GM06990 (cell line): ENCODE measurements around the gene TMEM183A.

ENCODE experiments used
- DNase-seq: peaks from one replicate; pipeline ENCODE4 v3.0.0-alpha.2; 2011; ENCODE audit not compliant: insufficient read length; ENCODE audit errors: extremely low read depth
- H3K27me3 ChIP-seq: replicated peaks from 2 replicates; pipeline ENCODE4 v1.6.0; 2011; ENCODE audit warnings: low read length; ENCODE audit not compliant: control insufficient read depth, insufficient read depth
- H3K36me3 ChIP-seq: 2 replicates; pipeline ENCODE4 v1.5.1; 2011; ENCODE audit warnings: low read length; ENCODE audit not compliant: control insufficient read depth, insufficient read depth
- H3K4me3 ChIP-seq: replicated peaks from 2 replicates; pipeline ENCODE4 v1.5.1; 2011; ENCODE audit warnings: low read depth, mild to moderate bottlenecking, control low read depth, low read length
- CTCF ChIP-seq: IDR thresholded peaks from 2 replicates; pipeline ENCODE4 v1.5.1; 2011; ENCODE audit warnings: low read length, control low read depth, mild to moderate bottlenecking, inconsistent platforms; ENCODE audit not compliant: insufficient read depth, poor library complexity, severe bottlenecking

Gene TMEM183A

GRCh38 chr1:203049576-203050180, 42.5 kb downstream of the TMEM183A start:
- H3K36me3 ChIP-seq = no peaks in the 10 kb centered on the region

DNA sequence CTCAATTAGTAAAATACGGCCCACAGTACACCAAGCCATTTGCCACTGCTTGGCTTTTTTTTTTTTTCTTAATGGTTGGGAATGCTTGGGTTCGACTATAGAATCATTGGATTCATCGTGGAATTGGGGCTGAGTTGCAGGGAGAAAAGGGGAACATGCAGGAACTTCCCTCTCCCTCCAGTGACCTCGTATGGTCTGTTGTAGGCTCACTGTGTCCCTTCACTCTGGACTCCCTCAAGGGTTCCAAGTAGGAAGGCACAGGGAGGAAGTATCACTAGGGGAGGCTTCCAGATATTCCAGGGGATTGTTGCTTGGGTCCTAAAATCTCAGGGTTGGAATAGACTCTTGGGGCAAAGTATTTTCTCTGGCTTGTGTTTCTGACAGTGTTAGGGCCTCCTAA, 43.7 kb downstream of the TMEM183A start:
- no peaks in the 10 kb centered on the region for H3K36me3 ChIP-seq
- peaks cover 3% of the 10 kb centered on the region for H3K27me3 ChIP-seq
- TF ChIP-seq CTCF = no peak
- no peak overlapping the region for H3K4me3 ChIP-seq
- no peak for DNase-seq

More at GRCh38 chr1:203049576-203050180, 42.5 kb downstream of the TMEM183A start:
- DNase-seq = no peak
- Histone ChIP-seq H3K4me3 (no peak overlapping the region), H3K27me3 (peaks cover 3% of the 10 kb centered on the region)
- no peak for TF ChIP-seq CTCF

DNA sequence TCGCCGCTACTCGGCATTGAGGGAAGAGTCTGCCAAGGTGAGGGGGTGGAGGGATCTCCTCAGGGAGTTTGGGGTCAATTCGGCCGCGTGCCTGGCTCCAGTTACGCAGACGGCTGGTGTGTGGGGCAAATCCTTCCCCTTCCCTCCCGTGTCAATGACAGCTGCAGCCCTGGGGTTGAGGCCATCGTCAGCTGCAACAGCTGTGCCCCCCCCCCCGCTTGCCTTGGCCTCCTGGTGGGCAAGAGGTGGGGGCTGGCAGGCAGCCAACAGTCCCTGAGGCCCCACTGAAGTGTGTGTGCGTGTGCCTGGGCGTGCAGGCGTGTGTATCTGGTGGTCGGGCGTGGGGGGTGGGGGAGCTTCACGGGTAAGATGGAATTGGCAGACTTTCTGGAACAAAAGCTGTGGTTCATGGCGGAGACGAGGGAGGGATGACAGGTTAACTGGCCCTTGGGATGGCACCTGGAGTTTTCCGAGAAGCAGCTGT, 44.7 kb downstream of the TMEM183A start:
- TF ChIP-seq CTCF = no peak
- peaks cover 3% of the 10 kb centered on the region for H3K27me3 ChIP-seq
- H3K4me3 ChIP-seq = no peak overlapping the region
- H3K36me3 ChIP-seq = no peaks in the 10 kb centered on the region
- DNase-seq = no peak

- DNase-seq = no peak
- Histone ChIP-seq H3K36me3 (no peaks in the 10 kb centered on the region), H3K4me3 (no peak overlapping the region), H3K27me3 (peaks cover 3% of the 10 kb centered on the region; the same call in 1 of the 2 replicates)
- TF ChIP-seq CTCF = no peak
These were observed 45.4 kb downstream of the TMEM183A start for GRCh38 chr1:203052601-203053000.

GRCh38 chr1:203054184-203054583, 47.0 kb downstream of the TMEM183A start:
- Histone ChIP-seq H3K36me3 (no peaks in the 10 kb centered on the region), H3K27me3 (peaks cover 3% of the 10 kb centered on the region; the same call in 1 of the 2 replicates), H3K4me3 (no peak overlapping the region)
- no peak for DNase-seq
- TF ChIP-seq CTCF = no peak
